Neural crest cell (in vitro differentiated cells): ENCODE results near the gene ABCB6. TPM values are rescaled to one million over a fixed set of nuclear protein-coding genes. Genes with fewer than 3 reads are reported as not detected.

Experiments used
- DNase-seq: peaks from one replicate; pipeline ENCODE4 v3.0.0; 2021; ENCODE audit warnings: low read depth, mixed read lengths, low spot score
- H3K27ac Mint-ChIP-seq: one replicate; pipeline ENCODE4 v1.8.0; 2021; ENCODE audit warnings: mild to moderate bottlenecking, mixed read lengths; ENCODE audit not compliant: unreplicated experiment
- H3K27me3 Mint-ChIP-seq: 2 replicates; pipeline ENCODE4 v1.8.0; 2021; ENCODE audit warnings: low read depth, mild to moderate bottlenecking, mixed read lengths
- H3K36me3 Mint-ChIP-seq: 2 replicates; pipeline ENCODE4 v1.8.0; 2021; ENCODE audit warnings: low read depth, mild to moderate bottlenecking, mixed read lengths
- H3K4me1 Mint-ChIP-seq: 2 replicates; pipeline ENCODE4 v1.8.0; 2021; ENCODE audit warnings: mixed read lengths
- H3K4me3 Mint-ChIP-seq: one replicate; pipeline ENCODE4 v1.8.0; 2021; ENCODE audit warnings: mild to moderate bottlenecking, mixed read lengths
- H3K9me3 Mint-ChIP-seq: 2 replicates; pipeline ENCODE4 v1.8.0; 2021; ENCODE audit warnings: mixed read lengths
- CTCF ChIP-seq: fragments of 200-600 bp; sonication (generic); conservative IDR thresholded peaks from 2 replicates; pipeline ENCODE4 v1.5.0; 2021; ENCODE audit warnings: antibody characterized with exemption, mild to moderate bottlenecking
- total RNA-seq: library from RNA; stranded (reverse); gene quantifications from 2 replicates; pipeline ENCODE4 v1.2.1, GENCODE V29; 2021

ABCB6 gene
- total RNA-seq, 1 donor from 2014 or later, result 39.1 TPM

DNA sequence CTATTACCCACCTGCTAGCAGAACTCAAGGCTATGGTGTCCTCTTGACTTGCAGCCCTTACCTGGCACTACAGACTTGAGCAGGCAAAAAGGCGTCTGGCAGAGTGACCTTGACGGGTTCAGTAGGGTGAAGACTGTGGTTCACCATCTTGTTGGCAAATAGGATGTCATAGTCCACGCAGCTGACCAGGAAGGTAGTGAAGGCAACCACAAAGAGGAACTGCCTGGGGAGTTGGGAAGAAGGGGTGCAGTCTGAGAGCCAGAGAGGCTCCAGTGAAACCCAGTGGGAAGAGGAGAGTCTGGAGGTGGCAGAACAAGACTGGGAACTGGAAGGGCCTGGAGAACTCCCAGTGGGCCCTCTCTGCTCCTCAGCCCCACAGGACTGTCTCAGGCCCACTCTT, 6.6 kb upstream of the ABCB6 start:
- no peak for TF ChIP-seq CTCF
- Mint-ChIP-seq H3K36me3 (peaks cover 2% of the 10 kb centered on the region), H3K27ac (no peak overlapping the region), H3K27me3 (no peaks in the 10 kb centered on the region), H3K4me1 (peaks cover 18% of the 10 kb centered on the region), H3K4me3 (peak overlapping the region; percentile 59), H3K9me3 (no peaks in the 10 kb centered on the region)
- no peak for DNase-seq

GRCh38 chr2:219223831-219224610, 5.3 kb upstream of the ABCB6 start:
- Mint-ChIP-seq H3K36me3 (peaks cover 2% of the 10 kb centered on the region), H3K4me3 (peak overlapping the region; percentile 45)
- no peak for DNase-seq

DNA sequence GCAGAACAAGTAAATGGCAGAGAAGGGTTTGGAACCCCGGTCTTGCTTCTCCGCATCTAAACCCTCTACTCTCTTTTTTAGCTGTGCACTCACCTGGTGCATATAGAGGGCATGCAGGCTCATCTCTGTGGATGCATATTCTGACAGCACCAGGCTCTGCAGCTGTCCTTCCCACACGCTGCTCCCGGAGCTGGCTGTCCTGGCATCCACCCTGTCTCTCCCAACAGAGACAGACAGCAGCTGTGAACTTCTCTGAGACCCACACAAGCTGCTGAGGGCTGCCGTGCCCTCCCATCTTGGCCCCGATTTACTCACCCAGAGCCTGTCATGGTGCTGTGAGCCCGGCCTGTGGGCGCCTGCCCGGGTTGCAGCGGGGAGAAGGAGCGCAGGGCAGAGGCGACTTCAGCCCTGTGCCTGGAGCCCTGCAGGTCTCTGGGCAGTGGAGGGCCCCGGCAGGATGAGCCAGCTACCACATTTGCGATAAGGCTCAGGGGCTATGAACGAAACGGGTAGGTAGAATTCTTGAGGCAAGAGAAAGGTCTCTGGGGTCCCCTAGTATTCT, 3.3 kb upstream of the ABCB6 start:
- Mint-ChIP-seq H3K4me3 (no peak overlapping the region), H3K36me3 (peaks cover 2% of the 10 kb centered on the region), H3K27ac (no peak overlapping the region), H3K27me3 (no peaks in the 10 kb centered on the region), H3K9me3 (no peaks in the 10 kb centered on the region), H3K4me1 (peaks cover 14% of the 10 kb centered on the region)
- DNase-seq, result no peak
- no peak for TF ChIP-seq CTCF

More at GRCh38 chr2:219223831-219224610, 5.3 kb upstream of the ABCB6 start:
- TF ChIP-seq CTCF, result no peak
- Mint-ChIP-seq H3K9me3 (no peaks in the 10 kb centered on the region), H3K4me1 (peaks cover 11% of the 10 kb centered on the region), H3K27me3 (no peaks in the 10 kb centered on the region), H3K27ac (no peak overlapping the region)

GRCh38 chr2:219220652-219221402, 2.1 kb upstream of the ABCB6 start:
- no peak overlapping the region for H3K27ac Mint-ChIP-seq
- no peaks in the 10 kb centered on the region for H3K27me3 Mint-ChIP-seq
- peaks cover 5% of the 10 kb centered on the region for H3K36me3 Mint-ChIP-seq
- TF ChIP-seq CTCF, result no peak
- DNase-seq, result no peak
- H3K9me3 Mint-ChIP-seq, result no peaks in the 10 kb centered on the region
- peaks cover 19% of the 10 kb centered on the region for H3K4me1 Mint-ChIP-seq
- peak overlapping the region; percentile 55 for H3K4me3 Mint-ChIP-seq

- Mint-ChIP-seq H3K4me3 (peak overlapping the region; percentile 83), H3K4me1 (peaks cover 19% of the 10 kb centered on the region), H3K9me3 (no peaks in the 10 kb centered on the region), H3K27ac (no peak overlapping the region), H3K27me3 (no peaks in the 10 kb centered on the region), H3K36me3 (peaks cover 5% of the 10 kb centered on the region)
- no peak for DNase-seq
- TF ChIP-seq CTCF, result no peak
These were observed 1.2 kb upstream of the ABCB6 start for GRCh38 chr2:219219784-219220532.
